IPS DF 4.7 (cell line): ENCODE results near the gene SFMBT1.
"Not testable (repeated sequence)": the region's sequence is repeated elsewhere in the genome, so short reads cannot be mapped to it uniquely, and the experiment has no call there.

ENCODE experiments used
- DNase-seq: peaks from one replicate; pipeline ENCODE4 v3.0.0-alpha.2; 2013; ENCODE audit warnings: low spot score; ENCODE audit errors: extremely low read depth

The SFMBT1 gene

GRCh38 chr3:53038679-53039375 lies 7.0 kb downstream of the SFMBT1 start:
- no peak for DNase-seq

GRCh38 chr3:53035825-53036619 lies 9.9 kb downstream of the SFMBT1 start:
- no peak for DNase-seq

GRCh38 chr3:53035018-53035417 lies 10.9 kb downstream of the SFMBT1 start:
- not testable (repeated sequence) for DNase-seq

- not testable (repeated sequence) for DNase-seq
Observed at GRCh38 chr3:53034411-53034810, 11.5 kb downstream of the SFMBT1 start.

- no peak for DNase-seq
Observed at GRCh38 chr3:53032609-53033008, 13.3 kb downstream of the SFMBT1 start.

- no peak for DNase-seq
Observed at GRCh38 chr3:53030619-53031449, 15.0 kb downstream of the SFMBT1 start.

GRCh38 chr3:53028641-53029040 lies 17.2 kb downstream of the SFMBT1 start:
- no peak for DNase-seq

- DNase-seq: no peak
Observed at GRCh38 chr3:53027254-53027844, 18.5 kb downstream of the SFMBT1 start.

GRCh38 chr3:53026382-53027162 lies 19.3 kb downstream of the SFMBT1 start:
- no peak for DNase-seq

GRCh38 chr3:53024315-53024714 lies 21.6 kb downstream of the SFMBT1 start:
- no peak for DNase-seq

GRCh38 chr3:53023072-53023823 lies 22.6 kb downstream of the SFMBT1 start:
- no peak for DNase-seq

GRCh38 chr3:53022647-53023046 lies 23.2 kb downstream of the SFMBT1 start:
- no peak for DNase-seq

- no peak for DNase-seq
Observed at GRCh38 chr3:53016236-53016635, 29.6 kb downstream of the SFMBT1 start.

GRCh38 chr3:53011324-53011723 lies 34.5 kb downstream of the SFMBT1 start:
- DNase-seq: no peak

GRCh38 chr3:53009826-53010539 lies 35.9 kb downstream of the SFMBT1 start:
- peak; percentile 38 for DNase-seq

GRCh38 chr3:53008932-53009331 lies 36.9 kb downstream of the SFMBT1 start:
- DNase-seq: no peak

GRCh38 chr3:53005854-53006513 lies 39.9 kb downstream of the SFMBT1 start:
- no peak for DNase-seq

GRCh38 chr3:53005338-53005737 lies 40.5 kb downstream of the SFMBT1 start:
- DNase-seq: no peak

GRCh38 chr3:53003320-53003719 lies 42.6 kb downstream of the SFMBT1 start:
- no peak for DNase-seq
